HepG2 (cell line): ENCODE data around the gene CDK6. TPM values are rescaled to one million over a fixed set of nuclear protein-coding genes. Genes with fewer than 3 reads are reported as not detected.

Source experiments
- ATF7-NPFF ChIP-seq: sonication (generic); formaldehyde crosslinking; IDR thresholded peaks from 2 replicates; pipeline ENCODE4 v1.8.1; 2023; ENCODE audit warnings: mild to moderate bottlenecking, low read depth, missing genetic modification reagents, moderate library complexity
- ELF1 ChIP-seq: sonication (generic); formaldehyde crosslinking; IDR thresholded peaks from 2 replicates; pipeline ENCODE4 v1.4.0; 2020; ENCODE audit warnings: missing genetic modification reagents
- FOXC1 ChIP-seq: sonication (generic); formaldehyde crosslinking; IDR thresholded peaks from 2 replicates; pipeline ENCODE4 v1.8.0; 2022; ENCODE audit warnings: mild to moderate bottlenecking, missing genetic modification reagents, borderline replicate concordance
- NBN ChIP-seq: fragments of 450-650 bp; conservative IDR thresholded peaks from 2 replicates; pipeline ENCODE4 v1.6.1; 2017
- RAD51 ChIP-seq: fragments of 450-650 bp; IDR thresholded peaks from 2 replicates; pipeline ENCODE4 v1.6.1; 2016; ENCODE audit warnings: borderline replicate concordance
- RFX5 ChIP-seq: IDR thresholded peaks from 2 replicates; pipeline ENCODE4 v1.6.1; 2011; ENCODE audit warnings: low read depth, low read length, improper control_type of control experiment
- TARDBP ChIP-seq: sonication (generic); formaldehyde crosslinking; IDR thresholded peaks from 2 replicates; pipeline ENCODE4 v1.8.0; 2022; ENCODE audit warnings: mild to moderate bottlenecking, missing genetic modification reagents
- TBX3 ChIP-seq: fragments of 450-650 bp; IDR thresholded peaks from 2 replicates; pipeline ENCODE4 v1.6.1; 2017; ENCODE audit warnings: antibody characterized with exemption, mild to moderate bottlenecking, inconsistent platforms, borderline replicate concordance
- TCF7 ChIP-seq: sonication (generic); IDR thresholded peaks from 2 replicates; pipeline ENCODE4 v1.6.1; 2016; ENCODE audit warnings: antibody characterized with exemption, low read depth
- TCF7L2 ChIP-seq: IDR thresholded peaks from 2 replicates; pipeline ENCODE4 v1.6.1; 2011; ENCODE audit warnings: mild to moderate bottlenecking, low read depth, low read length, moderate library complexity
- ZBTB1 ChIP-seq: sonication (generic); formaldehyde crosslinking; IDR thresholded peaks from 2 replicates; pipeline ENCODE4 v1.4.0; 2020; ENCODE audit warnings: missing genetic modification reagents, borderline replicate concordance
- ZBTB7A ChIP-seq: sonication (generic); formaldehyde crosslinking; IDR thresholded peaks from 2 replicates; pipeline ENCODE4 v1.8.0; 2022; ENCODE audit warnings: mild to moderate bottlenecking, missing genetic modification reagents
- ZNF10 ChIP-seq: sonication (generic); formaldehyde crosslinking; IDR thresholded peaks from 2 replicates; pipeline ENCODE4 v1.4.0; 2020; ENCODE audit warnings: mild to moderate bottlenecking, low read depth, missing genetic modification reagents, borderline replicate concordance
- ZNF543 ChIP-seq: sonication (generic); formaldehyde crosslinking; IDR thresholded peaks from 2 replicates; pipeline ENCODE4 v1.4.0; 2020; ENCODE audit warnings: mild to moderate bottlenecking, missing genetic modification reagents
- ZNF567 ChIP-seq: sonication (generic); formaldehyde crosslinking; IDR thresholded peaks from 2 replicates; pipeline ENCODE4 v1.8.1; 2023; ENCODE audit warnings: mild to moderate bottlenecking, missing genetic modification reagents, borderline replicate concordance
- ZNF850 ChIP-seq: sonication (generic); formaldehyde crosslinking; conservative IDR thresholded peaks from 2 replicates; pipeline ENCODE4 v1.9.0; 2021; ENCODE audit warnings: mild to moderate bottlenecking, missing genetic modification reagents
- ZSCAN31 ChIP-seq: sonication (generic); formaldehyde crosslinking; IDR thresholded peaks from 2 replicates; pipeline ENCODE4 v1.5.0; 2020; ENCODE audit warnings: low read depth, mild to moderate bottlenecking, missing genetic modification reagents
- polyA plus RNA-seq, 8 experiments: library from polyadenylated mRNA; depleted of rRNA in 3 of 8; stranded (reverse) in 7 of 8; unstranded in 1 of 8; fragments of >200 nt; fragmentation: Illumina TruSeq in 4 of 8; extraction: Trizol in 4 of 8; gene quantifications; 2 replicates each; pipeline versions ENCODE4 v1.2.1 to v1.2.3, GENCODE V29; 2011 to 2016; ENCODE audit warnings: low read depth in 4 of 8, missing spikeins in 1 of 8, mixed read lengths in 1 of 8; ENCODE audit not compliant: insufficient read depth in 1 of 8
- total RNA-seq, 5 experiments: library from RNA; depleted of rRNA; stranded (reverse); fragments of >200 nt; fragmentation: Illumina TruSeq; extraction: Trizol; gene quantifications; 2 replicates each; pipeline ENCODE4 v1.2.3, GENCODE V29; 2016; ENCODE audit warnings: low read depth in 1 of 5
- TF ChIP-seq, protein P1 (sequence below): sonication (generic); formaldehyde crosslinking; conservative IDR thresholded peaks from 2 replicates; pipeline ENCODE4 v1.4.0; 2020; ENCODE audit warnings: mild to moderate bottlenecking, missing genetic modification reagents, moderate library complexity
- TF ChIP-seq, protein P2 (sequence below): sonication (generic); formaldehyde crosslinking; IDR thresholded peaks from 2 replicates; pipeline ENCODE4 v1.8.0; 2022; ENCODE audit warnings: low read depth, missing genetic modification reagents
- TF ChIP-seq, protein P3 (sequence below): sonication (generic); formaldehyde crosslinking; IDR thresholded peaks from 2 replicates; pipeline ENCODE4 v1.5.1; 2020; ENCODE audit warnings: missing genetic modification reagents, mild to moderate bottlenecking, borderline replicate concordance
- TF ChIP-seq, protein P4 (sequence below): sonication (generic); formaldehyde crosslinking; IDR thresholded peaks from 2 replicates; pipeline ENCODE4 v1.8.1; 2023; ENCODE audit warnings: missing genetic modification reagents, inconsistent platforms, borderline replicate concordance
- TF ChIP-seq, protein P5 (sequence below): sonication (generic); formaldehyde crosslinking; IDR thresholded peaks from 2 replicates; pipeline ENCODE4 v1.8.0; 2022; ENCODE audit warnings: mild to moderate bottlenecking, missing genetic modification reagents, moderate library complexity

The CDK6 gene
- total and polyA plus RNA-seq, 2 of the 13 experiments (the other 11 are each of a cell fraction or from before 2014, with no cell fraction given): 34.6 to 90.8 TPM

DNA sequence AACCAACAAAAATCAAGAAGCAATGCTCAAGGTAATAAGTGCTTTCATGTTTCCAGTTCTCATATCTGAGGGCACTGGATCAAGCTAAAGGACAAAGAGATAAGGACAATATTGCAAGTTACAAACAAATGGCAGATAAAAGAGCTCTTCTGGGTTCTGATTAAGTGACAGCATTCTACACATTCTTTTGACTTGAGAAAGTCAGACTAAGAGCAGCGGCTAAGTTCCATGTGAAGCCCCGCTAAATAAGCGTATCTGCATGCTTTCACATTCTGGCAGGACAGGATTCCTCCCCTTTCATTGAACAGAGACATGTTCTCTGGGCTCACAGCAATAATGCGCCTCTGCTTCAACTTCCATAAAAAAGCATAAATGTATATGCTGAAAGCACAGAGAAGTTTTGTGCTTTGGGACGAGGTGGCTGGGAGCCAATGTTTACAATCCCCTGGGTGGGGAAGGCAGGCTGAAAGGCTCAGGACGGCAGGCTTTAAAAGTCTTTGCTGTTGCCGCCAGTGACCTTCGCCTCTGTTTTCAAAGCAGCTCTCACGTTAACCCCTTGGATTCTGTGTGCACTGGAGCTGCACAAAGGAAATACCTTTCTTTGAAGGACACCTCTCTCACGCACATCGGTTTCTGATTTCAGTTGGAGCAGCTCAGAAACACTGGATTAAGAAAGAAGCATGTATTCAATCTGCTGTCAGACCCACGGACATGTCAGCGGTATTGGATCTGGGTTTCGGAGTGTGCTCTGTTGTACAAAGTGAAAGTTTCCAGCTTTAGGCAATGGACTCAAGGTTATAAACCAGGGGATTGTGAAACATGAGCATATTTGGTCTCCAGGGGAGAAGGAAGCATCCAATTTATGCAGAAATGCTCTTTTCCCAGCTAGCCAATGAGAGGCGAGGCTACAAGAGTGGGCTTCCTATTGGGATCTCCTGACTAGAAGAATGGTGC is 140.8 kb downstream of the CDK6 start (continued):
- TF ChIP-seq, protein P1, sequence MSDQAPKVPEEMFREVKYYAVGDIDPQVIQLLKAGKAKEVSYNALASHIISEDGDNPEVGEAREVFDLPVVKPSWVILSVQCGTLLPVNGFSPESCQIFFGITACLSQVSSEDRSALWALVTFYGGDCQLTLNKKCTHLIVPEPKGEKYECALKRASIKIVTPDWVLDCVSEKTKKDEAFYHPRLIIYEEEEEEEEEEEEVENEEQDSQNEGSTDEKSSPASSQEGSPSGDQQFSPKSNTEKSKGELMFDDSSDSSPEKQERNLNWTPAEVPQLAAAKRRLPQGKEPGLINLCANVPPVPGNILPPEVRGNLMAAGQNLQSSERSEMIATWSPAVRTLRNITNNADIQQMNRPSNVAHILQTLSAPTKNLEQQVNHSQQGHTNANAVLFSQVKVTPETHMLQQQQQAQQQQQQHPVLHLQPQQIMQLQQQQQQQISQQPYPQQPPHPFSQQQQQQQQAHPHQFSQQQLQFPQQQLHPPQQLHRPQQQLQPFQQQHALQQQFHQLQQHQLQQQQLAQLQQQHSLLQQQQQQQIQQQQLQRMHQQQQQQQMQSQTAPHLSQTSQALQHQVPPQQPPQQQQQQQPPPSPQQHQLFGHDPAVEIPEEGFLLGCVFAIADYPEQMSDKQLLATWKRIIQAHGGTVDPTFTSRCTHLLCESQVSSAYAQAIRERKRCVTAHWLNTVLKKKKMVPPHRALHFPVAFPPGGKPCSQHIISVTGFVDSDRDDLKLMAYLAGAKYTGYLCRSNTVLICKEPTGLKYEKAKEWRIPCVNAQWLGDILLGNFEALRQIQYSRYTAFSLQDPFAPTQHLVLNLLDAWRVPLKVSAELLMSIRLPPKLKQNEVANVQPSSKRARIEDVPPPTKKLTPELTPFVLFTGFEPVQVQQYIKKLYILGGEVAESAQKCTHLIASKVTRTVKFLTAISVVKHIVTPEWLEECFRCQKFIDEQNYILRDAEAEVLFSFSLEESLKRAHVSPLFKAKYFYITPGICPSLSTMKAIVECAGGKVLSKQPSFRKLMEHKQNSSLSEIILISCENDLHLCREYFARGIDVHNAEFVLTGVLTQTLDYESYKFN (CRISPR knock-in tag): peak; percentile 98
- TF ChIP-seq TCF7L2 (peak; percentile 97), ZNF567 (CRISPR knock-in tag) (no peak), ZNF543 (no peak), TBX3 (peak; percentile 95), FOXC1 (no peak), ZBTB7A (CRISPR knock-in tag) (no peak), TCF7 (peak; percentile 99), ZBTB1 (no peak), RFX5 (no peak; the same call in 1 of the 2 replicates), ATF7-NPFF (0 out of 2 replicates have a peak, but pooled peaks have one; percentile 36), ZNF10 (no peak), RAD51 (no peak), ELF1 (CRISPR knock-in tag) (peak; percentile 44), TARDBP (CRISPR knock-in tag) (peak; percentile 87), ZNF850 (no peak), ZSCAN31 (CRISPR knock-in tag) (peak; percentile 82), NBN (no peak)
- TF ChIP-seq, protein P2, sequence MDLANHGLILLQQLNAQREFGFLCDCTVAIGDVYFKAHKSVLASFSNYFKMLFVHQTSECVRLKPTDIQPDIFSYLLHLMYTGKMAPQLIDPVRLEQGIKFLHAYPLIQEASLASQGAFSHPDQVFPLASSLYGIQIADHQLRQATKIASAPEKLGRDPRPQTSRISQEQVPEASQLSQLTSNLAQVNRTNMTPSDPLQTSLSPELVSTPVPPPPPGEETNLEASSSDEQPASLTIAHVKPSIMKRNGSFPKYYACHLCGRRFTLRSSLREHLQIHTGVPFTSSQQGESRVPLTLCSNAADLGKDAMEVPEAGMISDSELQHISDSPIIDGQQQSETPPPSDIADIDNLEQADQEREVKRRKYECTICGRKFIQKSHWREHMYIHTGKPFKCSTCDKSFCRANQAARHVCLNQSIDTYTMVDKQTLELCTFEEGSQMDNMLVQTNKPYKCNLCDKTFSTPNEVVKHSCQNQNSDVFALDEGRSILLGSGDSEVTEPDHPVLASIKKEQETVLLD: no peak
- TF ChIP-seq, protein P3, sequence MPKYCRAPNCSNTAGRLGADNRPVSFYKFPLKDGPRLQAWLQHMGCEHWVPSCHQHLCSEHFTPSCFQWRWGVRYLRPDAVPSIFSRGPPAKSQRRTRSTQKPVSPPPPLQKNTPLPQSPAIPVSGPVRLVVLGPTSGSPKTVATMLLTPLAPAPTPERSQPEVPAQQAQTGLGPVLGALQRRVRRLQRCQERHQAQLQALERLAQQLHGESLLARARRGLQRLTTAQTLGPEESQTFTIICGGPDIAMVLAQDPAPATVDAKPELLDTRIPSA (CRISPR knock-in tag): no peak
- TF ChIP-seq, protein P4, sequence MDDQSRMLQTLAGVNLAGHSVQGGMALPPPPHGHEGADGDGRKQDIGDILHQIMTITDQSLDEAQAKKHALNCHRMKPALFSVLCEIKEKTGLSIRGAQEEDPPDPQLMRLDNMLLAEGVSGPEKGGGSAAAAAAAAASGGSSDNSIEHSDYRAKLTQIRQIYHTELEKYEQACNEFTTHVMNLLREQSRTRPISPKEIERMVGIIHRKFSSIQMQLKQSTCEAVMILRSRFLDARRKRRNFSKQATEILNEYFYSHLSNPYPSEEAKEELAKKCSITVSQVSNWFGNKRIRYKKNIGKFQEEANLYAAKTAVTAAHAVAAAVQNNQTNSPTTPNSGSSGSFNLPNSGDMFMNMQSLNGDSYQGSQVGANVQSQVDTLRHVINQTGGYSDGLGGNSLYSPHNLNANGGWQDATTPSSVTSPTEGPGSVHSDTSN (CRISPR knock-in tag): no peak
- TF ChIP-seq, protein P5, sequence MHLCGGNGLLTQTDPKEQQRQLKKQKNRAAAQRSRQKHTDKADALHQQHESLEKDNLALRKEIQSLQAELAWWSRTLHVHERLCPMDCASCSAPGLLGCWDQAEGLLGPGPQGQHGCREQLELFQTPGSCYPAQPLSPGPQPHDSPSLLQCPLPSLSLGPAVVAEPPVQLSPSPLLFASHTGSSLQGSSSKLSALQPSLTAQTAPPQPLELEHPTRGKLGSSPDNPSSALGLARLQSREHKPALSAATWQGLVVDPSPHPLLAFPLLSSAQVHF: no peak
